Measurements from ENCODE around the gene ATP11A. TPM values are rescaled to one million over a fixed set of nuclear protein-coding genes. Genes with fewer than 3 reads are reported as not detected.

ATP11A gene
- total RNA-seq, 1 experiment from 2014 or later = 8.7 TPM

- Histone ChIP-seq H3K4me2 (ENCODE audit: low read length) (no peak overlapping the region), H3K36me3 (ENCODE audit: low read depth, low read length) (no peaks in the 10 kb centered on the region), H3F3A (ENCODE audit: low read length, unreplicated experiment) (no peaks in the 10 kb centered on the region), H3K27ac (ENCODE audit: low read length) (no peak overlapping the region), H3K4me3 (ENCODE audit: low read length) (no peak overlapping the region), H3K79me2 (ENCODE audit: low read length) (no peaks in the 10 kb centered on the region), H3K4me1 (ENCODE audit: insufficient read depth, low read length) (no peaks in the 10 kb centered on the region), H3K27me3 (ENCODE audit: low read length) (no peaks in the 10 kb centered on the region), H3K9me3 (ENCODE audit: low read length) (no peaks in the 10 kb centered on the region), H3K9ac (ENCODE audit: low read length) (no peak overlapping the region), H4K20me1 (ENCODE audit: low read length) (no peaks in the 10 kb centered on the region), H3K9me2 (replicated peaks; ENCODE audit: low read length) (no peaks in the 10 kb centered on the region), H2AFZ (ENCODE audit: low read length) (no peak overlapping the region)
- POLR2A ChIA-PET (ENCODE audit: unreplicated experiment) = no interaction called here
- no peak for DNase-seq
- ATAC-seq = no peak
- CTCF ChIA-PET = no interaction called here
- TF ChIP-seq EZH2phosphoT487 (IDR thresholded peaks at IDR 0.05; ENCODE audit: borderline replicate concordance, low read length) (no peak), CTCF (conservative IDR thresholded peaks at IDR 0.05; ENCODE audit: low read depth, low read length) (no peak), EZH2 (IDR thresholded peaks at IDR 0.05; ENCODE audit: low read length, unreplicated experiment) (no peak)
- intact Hi-C loops (cut with micrococcal nuclease) = no loop called here
- BruUV-seq (replicated peaks) = no TSS peak
These were observed 61.8 kb downstream of the ATP11A start for GRCh38 chr13:112751617-112752016.

- H3K27me3 ChIP-seq (ENCODE audit: low read length) = no peaks in the 10 kb centered on the region
- H2AFZ ChIP-seq (ENCODE audit: low read length) = no peak overlapping the region
- no peaks in the 10 kb centered on the region for H3F3A ChIP-seq (ENCODE audit: low read length, unreplicated experiment)
- H3K4me2 ChIP-seq (ENCODE audit: low read length) = no peak overlapping the region
- H3K36me3 ChIP-seq (ENCODE audit: low read depth, low read length) = no peaks in the 10 kb centered on the region
- H3K79me2 ChIP-seq (ENCODE audit: low read length) = no peaks in the 10 kb centered on the region
- TF ChIP-seq CTCF (conservative IDR thresholded peaks at IDR 0.05; ENCODE audit: low read depth, low read length) (no peak), EZH2phosphoT487 (IDR thresholded peaks at IDR 0.05; ENCODE audit: borderline replicate concordance, low read length) (no peak), EZH2 (IDR thresholded peaks at IDR 0.05; ENCODE audit: low read length, unreplicated experiment) (no peak)
- CTCF ChIA-PET = no interaction called here
- H3K9ac ChIP-seq (ENCODE audit: low read length) = no peak overlapping the region
- no peak overlapping the region for H3K27ac ChIP-seq (ENCODE audit: low read length)
- no TSS peak for BruUV-seq (replicated peaks)
- intact Hi-C loops (cut with micrococcal nuclease) = no loop called here
- no peak for ATAC-seq
- POLR2A ChIA-PET (ENCODE audit: unreplicated experiment) = no interaction called here
- no peak for DNase-seq
- H3K4me1 ChIP-seq (ENCODE audit: insufficient read depth, low read length) = no peaks in the 10 kb centered on the region
- H3K4me3 ChIP-seq (ENCODE audit: low read length) = no peak overlapping the region
- H3K9me2 ChIP-seq (replicated peaks; ENCODE audit: low read length) = no peaks in the 10 kb centered on the region
- H3K9me3 ChIP-seq (ENCODE audit: low read length) = no peaks in the 10 kb centered on the region
- no peaks in the 10 kb centered on the region for H4K20me1 ChIP-seq (ENCODE audit: low read length)
These were observed 62.4 kb downstream of the ATP11A start for GRCh38 chr13:112752211-112752610.

GRCh38 chr13:112752711-112753541, 63.1 kb downstream of the ATP11A start:
- Histone ChIP-seq H2AFZ (ENCODE audit: low read length) (no peak overlapping the region), H4K20me1 (ENCODE audit: low read length) (no peaks in the 10 kb centered on the region), H3K4me2 (ENCODE audit: low read length) (no peak overlapping the region), H3F3A (ENCODE audit: low read length, unreplicated experiment) (no peaks in the 10 kb centered on the region), H3K36me3 (ENCODE audit: low read depth, low read length) (no peaks in the 10 kb centered on the region), H3K9me2 (replicated peaks; ENCODE audit: low read length) (no peaks in the 10 kb centered on the region), H3K27ac (ENCODE audit: low read length) (no peak overlapping the region), H3K9me3 (ENCODE audit: low read length) (no peaks in the 10 kb centered on the region), H3K4me1 (ENCODE audit: insufficient read depth, low read length) (no peaks in the 10 kb centered on the region), H3K4me3 (ENCODE audit: low read length) (no peak overlapping the region), H3K27me3 (ENCODE audit: low read length) (no peaks in the 10 kb centered on the region), H3K9ac (ENCODE audit: low read length) (no peak overlapping the region), H3K79me2 (ENCODE audit: low read length) (no peaks in the 10 kb centered on the region)
- POLR2A ChIA-PET (ENCODE audit: unreplicated experiment) = no interaction called here
- BruUV-seq (replicated peaks) = no TSS peak
- intact Hi-C loops (cut with micrococcal nuclease) = no loop called here
- CTCF ChIA-PET = no interaction called here
- TF ChIP-seq EZH2phosphoT487 (IDR thresholded peaks at IDR 0.05; ENCODE audit: borderline replicate concordance, low read length) (no peak), EZH2 (IDR thresholded peaks at IDR 0.05; ENCODE audit: low read length, unreplicated experiment) (no peak), CTCF (conservative IDR thresholded peaks at IDR 0.05; ENCODE audit: low read depth, low read length) (no peak)
- ATAC-seq (no peak), DNase-seq (no peak)
